ENCODE results near the gene NEGR1.

GRCh38 chr1:71566413-71566812 lies 715.9 kb downstream of the NEGR1 start:
- TF ChIP-seq CTCF (IDR thresholded peaks at IDR 0.05; ENCODE audit: low read depth, low read length) (no peak), EZH2phosphoT487 (IDR thresholded peaks at IDR 0.05; ENCODE audit: low read depth) (no peak)
